Glomerular visceral epithelial cell (primary cell): ENCODE measurements around the gene KIF3C.
A peak's percentile ranks its signal among the peaks of the same experiment; 100 is the strongest.

ENCODE experiments used
- DNase-seq: peaks from one replicate; pipeline ENCODE4 v3.0.0-alpha.2; 2016; ENCODE audit errors: extremely low spot score

The KIF3C gene

DNA sequence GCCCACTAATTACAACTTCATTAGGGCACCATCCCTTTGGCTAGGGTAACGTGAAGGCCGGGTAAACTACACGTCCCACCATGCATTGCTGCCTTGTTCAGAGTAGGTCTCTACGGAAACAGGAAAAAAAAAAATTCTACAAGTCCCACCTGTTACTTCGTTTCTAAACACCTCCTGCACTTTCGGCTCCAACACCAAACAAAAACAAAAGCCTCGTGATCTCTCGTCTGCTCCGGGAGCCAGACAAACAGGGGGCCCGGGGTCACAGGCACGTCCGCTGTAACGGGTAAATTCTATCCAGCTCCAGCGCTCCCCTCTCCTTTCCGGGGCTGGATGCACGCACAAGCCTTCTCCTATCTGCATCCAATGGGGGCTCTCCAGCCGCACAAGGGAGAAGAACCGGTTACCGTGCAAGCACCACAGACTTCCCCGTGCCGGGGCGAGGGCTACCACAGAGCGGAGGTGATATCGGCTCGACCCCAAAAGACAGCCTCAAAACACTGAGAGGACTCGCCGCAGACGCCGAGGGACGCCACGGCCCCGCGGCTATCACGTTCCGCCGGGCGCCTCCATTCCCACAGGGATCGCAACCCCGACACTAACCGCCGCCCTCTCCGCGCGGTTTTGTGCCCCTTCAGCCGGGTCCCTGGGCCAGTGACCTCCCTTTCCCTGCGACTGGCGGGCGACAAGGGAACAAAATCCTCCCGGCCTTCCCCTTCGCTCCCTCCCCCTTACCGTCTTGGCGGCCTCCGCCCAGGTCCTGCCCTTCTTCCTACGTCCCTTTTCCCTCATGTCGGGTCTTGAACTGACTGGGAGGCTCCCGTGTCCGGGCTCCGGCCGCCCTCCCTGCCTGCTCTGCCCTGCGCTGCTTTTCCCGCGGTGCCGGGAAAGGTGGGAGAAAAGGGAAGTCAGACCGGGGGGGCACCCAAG, 104.6 kb downstream of the KIF3C start:
- DNase-seq, result peak; percentile 44
